Small intestine (tissue), 7 donors: ENCODE measurements around the gene MAGI1. TPM values are rescaled to one million over a fixed set of nuclear protein-coding genes. Genes with fewer than 3 reads are reported as not detected.
"Not testable (repeated sequence)": the region's sequence is repeated elsewhere in the genome, so short reads cannot be mapped to it uniquely, and the experiment has no call there.

Source experiments
- DNase-seq, 2 donors: peaks; one replicate each; pipeline versions ENCODE4 v3.0.0 to v3.0.0-alpha.2; 2013
- FAIRE-seq: peaks from 2 replicates; lab custom pipeline; 2012; peaks lifted over from hg19 to GRCh38; lab: Jason Lieb, UNC
- H3K27ac ChIP-seq, 3 donors: one replicate each; pipeline ENCODE4 v1.5.1; 2013; ENCODE audit warnings: low read length in 2 of 3, mild to moderate bottlenecking in 2 of 3, control low read depth in 1 of 3, inconsistent platforms in 1 of 3, low read depth in 1 of 3, moderate library complexity in 1 of 3
- H3K27me3 ChIP-seq, 3 donors: one replicate each; pipeline ENCODE4 v1.6.1; 2013; ENCODE audit warnings: low read length in 3 of 3, inconsistent platforms in 1 of 3; ENCODE audit not compliant: control insufficient read depth in 3 of 3, insufficient read depth in 3 of 3
- H3K36me3 ChIP-seq, 3 donors: one replicate each; pipeline ENCODE4 v1.6.1; 2013; ENCODE audit warnings: low read length in 3 of 3, inconsistent platforms in 1 of 3, low read depth in 1 of 3, mild to moderate bottlenecking in 1 of 3, moderate library complexity in 1 of 3; ENCODE audit not compliant: control insufficient read depth in 3 of 3, insufficient read depth in 2 of 3
- H3K4me1 ChIP-seq, 3 donors: one replicate each; pipeline ENCODE4 v1.6.1; 2013; ENCODE audit warnings: low read length in 2 of 3, inconsistent platforms in 1 of 3, low read depth in 1 of 3, mild to moderate bottlenecking in 1 of 3, moderate library complexity in 1 of 3; ENCODE audit not compliant: control insufficient read depth in 3 of 3, insufficient read depth in 2 of 3
- H3K4me3 ChIP-seq, 3 donors: one replicate each; pipeline ENCODE4 v1.5.1; 2013; ENCODE audit warnings: low read length in 3 of 3, control low read depth in 1 of 3, inconsistent platforms in 1 of 3, low read depth in 1 of 3, mild to moderate bottlenecking in 1 of 3, moderate library complexity in 1 of 3
- H3K9me3 ChIP-seq, 2 donors: one replicate each; pipeline ENCODE4 v1.6.1; 2013; ENCODE audit warnings: low read depth in 1 of 2, low read length in 1 of 2; ENCODE audit not compliant: control insufficient read depth in 2 of 2, insufficient read depth in 1 of 2
- WGBS, 3 donors: extraction: QIAGEN DNeasy Blood & Tissue Kit; methylation state at CpG; one replicate each; pipeline ENCODE4 v1.1.7; 2013; 5-methylcytosine and 5-hydroxymethylcytosine counted together
- polyA plus RNA-seq, 4 donors: library from polyadenylated mRNA; stranded (reverse) in 3 of 4; unstranded in 1 of 4; fragments of 200-250 nt in 3 of 4; fragments of 120-200 nt in 1 of 4; gene quantifications; one replicate each; pipeline versions ENCODE4 v1.2.1 to v1.2.3, GENCODE V29; 2013
- donor health status: healthy with polysubstance abuse.
- donor health status: control.
- donor health status: control.
- donor health status: Bipolar disorder and iron deficiency.
- donor health status: healthy.

The MAGI1 gene
- polyA plus RNA-seq, 4 donors = 10.0 to 35.1 (median 12.6) TPM

DNA sequence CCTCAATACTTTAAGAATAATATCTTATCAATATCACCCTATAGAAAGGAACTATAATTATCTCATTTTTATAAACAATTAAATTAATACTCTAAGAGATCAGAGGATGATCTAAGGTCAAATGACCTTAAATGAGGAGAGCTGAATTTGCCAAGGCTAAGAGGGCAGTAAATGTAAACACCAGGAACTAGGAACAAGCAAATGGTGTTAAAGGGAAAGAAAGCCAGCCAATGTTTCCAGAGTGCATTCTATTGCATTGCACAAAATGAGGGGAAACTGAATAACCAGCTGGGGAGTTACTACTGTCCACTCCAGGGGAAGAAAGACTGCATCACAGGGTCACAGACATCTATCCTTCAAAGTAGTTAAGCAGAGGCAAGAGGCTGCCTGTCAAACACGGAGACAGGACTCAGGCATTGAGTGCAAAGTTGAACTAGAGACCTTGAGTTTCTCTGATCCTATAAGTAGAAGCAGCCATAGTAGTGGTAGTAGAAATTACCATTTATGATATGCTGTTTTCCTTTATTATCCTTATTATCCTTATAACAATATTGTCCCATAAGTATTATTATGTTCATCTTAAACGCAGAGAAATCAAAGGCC, 466.4 kb downstream of the MAGI1 start:
- H3K4me1 ChIP-seq = no peaks in the 10 kb centered on the region
- DNase-seq = no peak
- no peak for FAIRE-seq
- H3K9me3 ChIP-seq = no peaks in the 10 kb centered on the region
- no peak overlapping the region for H3K4me3 ChIP-seq
- no peaks in the 10 kb centered on the region for H3K27me3 ChIP-seq
- 71 to 84% (median 84%) methylated on average over 2 of the region's 2 CpGs for WGBS, 3 donors
- no peaks in the 10 kb centered on the region for H3K36me3 ChIP-seq
- no peak overlapping the region for H3K27ac ChIP-seq

- Histone ChIP-seq H3K4me1 (no peaks in the 10 kb centered on the region), H3K4me3 (no peak overlapping the region), H3K27me3 (no peaks in the 10 kb centered on the region), H3K27ac (no peak overlapping the region), H3K36me3 (no peaks in the 10 kb centered on the region), H3K9me3 (no peaks in the 10 kb centered on the region)
- WGBS, 3 donors = 91 to 97% (median 92%) methylated on average over 3 of the region's 3 CpGs
- FAIRE-seq = no peak
- DNase-seq = no peak
These were observed 468.8 kb downstream of the MAGI1 start for GRCh38 chr3:65569845-65570405.

DNA sequence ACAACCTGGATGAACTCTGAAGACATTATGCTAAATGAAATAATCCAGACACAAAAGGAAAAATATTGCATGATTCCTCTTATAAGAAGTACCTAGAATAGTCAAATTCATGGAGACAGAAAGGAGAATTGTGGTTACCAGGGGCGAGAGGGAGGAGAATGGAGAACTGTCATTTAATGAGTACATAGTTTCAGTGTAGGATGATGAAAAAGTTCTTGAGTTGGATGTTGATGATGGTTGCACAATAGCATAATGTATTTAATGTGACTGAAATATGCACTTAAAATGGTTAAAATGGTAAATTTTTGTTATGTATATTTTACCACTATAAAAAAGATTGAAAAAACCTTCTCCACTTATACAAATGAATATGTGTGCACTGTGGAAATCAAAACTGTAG, 469.6 kb downstream of the MAGI1 start:
- Histone ChIP-seq H3K27ac (no peak overlapping the region), H3K27me3 (no peaks in the 10 kb centered on the region), H3K4me1 (no peaks in the 10 kb centered on the region), H3K36me3 (no peaks in the 10 kb centered on the region), H3K4me3 (no peak overlapping the region), H3K9me3 (no peaks in the 10 kb centered on the region)
- FAIRE-seq (no peak), DNase-seq (no peak)
- 80 to 88% (median 83%) methylated on average over 1 of the region's 1 CpG for WGBS, 3 donors

GRCh38 chr3:65568497-65568896, 470.2 kb downstream of the MAGI1 start:
- Histone ChIP-seq H3K27me3 (no peaks in the 10 kb centered on the region), H3K36me3 (no peaks in the 10 kb centered on the region), H3K27ac (no peak overlapping the region), H3K9me3 (no peaks in the 10 kb centered on the region), H3K4me1 (no peaks in the 10 kb centered on the region), H3K4me3 (no peak overlapping the region)
- 90 to 95% (median 94%) methylated on average over 3 of the region's 3 CpGs for WGBS, 3 donors
- DNase-seq (no peak), FAIRE-seq (no peak)

DNA sequence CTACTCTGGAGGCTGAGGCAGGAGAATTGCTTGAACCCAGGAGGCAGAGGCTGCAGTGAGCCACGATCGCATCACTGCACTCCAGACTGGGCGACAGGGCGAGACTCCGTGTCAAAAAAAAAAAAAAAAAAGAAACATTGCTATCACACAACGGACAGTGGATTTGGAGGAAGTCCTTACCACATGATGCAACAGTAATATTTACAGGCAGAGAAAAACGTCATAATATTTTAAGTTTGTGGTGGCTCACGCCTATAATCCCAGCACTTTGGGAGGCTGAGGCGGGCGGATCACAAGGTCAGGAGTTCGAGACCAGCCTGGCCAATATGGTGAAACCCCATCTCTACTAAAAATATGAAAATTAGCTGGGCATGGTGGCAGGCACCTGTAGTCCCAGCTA, 473.0 kb downstream of the MAGI1 start:
- not testable (repeated sequence) for H3K27ac ChIP-seq, H3K4me1 ChIP-seq, H3K4me3 ChIP-seq, FAIRE-seq, H3K27me3 ChIP-seq, H3K36me3 ChIP-seq, DNase-seq, H3K9me3 ChIP-seq
- WGBS, 3 donors = 93 to 96% (median 94%) methylated on average over 11 of the region's 11 CpGs

GRCh38 chr3:65564483-65564882, 474.2 kb downstream of the MAGI1 start:
- H3K4me3 ChIP-seq = no peak overlapping the region
- 89 to 96% (median 90%) methylated on average over 3 of the region's 3 CpGs for WGBS, 3 donors
- no peak overlapping the region for H3K27ac ChIP-seq
- no peak for FAIRE-seq
- H3K27me3 ChIP-seq = no peaks in the 10 kb centered on the region
- no peak for DNase-seq
- no peaks in the 10 kb centered on the region for H3K36me3 ChIP-seq
- no peaks in the 10 kb centered on the region for H3K9me3 ChIP-seq
- H3K4me1 ChIP-seq = peaks cover 0 to 4% (median 0%) of the 10 kb centered on the region in 3 donors

DNA sequence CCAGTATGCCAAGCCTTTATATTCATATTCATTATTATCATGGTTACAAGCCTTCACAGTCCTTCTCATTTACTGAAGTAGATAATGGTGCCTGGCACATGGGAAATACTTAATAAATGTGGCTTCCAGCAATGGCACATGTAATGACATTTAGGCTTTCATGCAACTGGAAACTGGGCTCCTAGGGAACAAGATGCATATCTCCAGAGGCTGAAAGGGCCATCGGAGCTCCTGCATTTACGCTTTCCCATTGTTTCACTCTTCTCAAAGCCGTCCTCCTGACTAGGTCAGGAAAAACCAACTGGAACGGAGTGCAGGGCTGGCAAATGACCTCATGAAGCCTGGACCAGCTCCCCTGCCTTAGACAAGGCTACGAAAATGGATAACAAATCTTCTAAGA, 474.9 kb downstream of the MAGI1 start:
- no peaks in the 10 kb centered on the region for H3K27me3 ChIP-seq
- no peaks in the 10 kb centered on the region for H3K36me3 ChIP-seq
- peaks cover 0 to 4% (median 0%) of the 10 kb centered on the region in 3 donors for H3K4me1 ChIP-seq
- 79 to 95% (median 86%) methylated on average over 5 of the region's 5 CpGs for WGBS, 3 donors
- no peaks in the 10 kb centered on the region for H3K9me3 ChIP-seq
- no peak for FAIRE-seq
- H3K4me3 ChIP-seq = no peak overlapping the region
- H3K27ac ChIP-seq = no peak overlapping the region
- DNase-seq = no peak

DNA sequence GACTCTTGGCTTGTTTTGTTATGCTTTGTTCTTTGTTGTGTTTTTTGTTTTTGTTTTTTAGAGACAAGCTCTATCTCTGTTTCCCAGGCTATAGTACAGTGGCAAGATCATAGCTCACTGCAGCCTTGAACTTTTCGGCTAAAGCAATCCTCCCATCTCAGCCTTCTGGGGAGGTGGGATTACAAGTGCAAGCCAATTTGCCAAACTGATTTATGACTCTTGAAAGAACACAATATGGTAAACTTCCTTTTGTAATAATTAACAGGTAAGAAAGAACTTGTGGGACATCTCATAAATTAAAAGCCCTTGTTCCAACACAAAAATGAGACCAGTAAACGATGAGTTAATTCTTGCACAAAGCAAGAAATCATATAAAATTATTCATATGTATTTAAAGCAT, 476.3 kb downstream of the MAGI1 start:
- Histone ChIP-seq H3K4me3 (no peak overlapping the region), H3K36me3 (no peaks in the 10 kb centered on the region), H3K9me3 (no peaks in the 10 kb centered on the region), H3K27me3 (no peaks in the 10 kb centered on the region), H3K27ac (no peak overlapping the region), H3K4me1 (peaks cover 0 to 4% (median 0%) of the 10 kb centered on the region in 3 donors)
- 70 to 80% (median 73%) methylated on average over 2 of the region's 2 CpGs for WGBS, 3 donors
- DNase-seq = no peak
- FAIRE-seq = no peak

DNA sequence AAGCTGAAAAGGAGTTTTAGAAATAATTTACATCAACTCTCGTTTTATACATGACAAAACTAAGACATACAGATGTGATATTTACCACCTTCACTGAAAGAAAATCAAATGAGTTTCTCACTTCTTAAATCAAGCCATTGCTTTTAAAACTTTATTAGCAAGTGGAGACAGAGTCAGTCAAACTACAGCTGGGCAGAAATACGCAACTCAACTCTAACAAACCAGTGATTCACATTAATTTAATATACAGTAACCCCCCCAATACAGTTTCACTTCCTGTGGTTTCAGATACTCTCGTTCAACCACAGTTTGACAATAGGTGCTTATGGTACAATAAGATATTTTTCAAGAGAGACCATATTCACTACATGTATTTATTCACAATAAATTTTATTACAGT, 477.1 kb downstream of the MAGI1 start:
- no peak for DNase-seq
- no peak overlapping the region for H3K27ac ChIP-seq
- peaks cover 0 to 4% (median 0%) of the 10 kb centered on the region in 3 donors for H3K4me1 ChIP-seq
- 70 to 87% (median 77%) methylated on average over 3 of the region's 3 CpGs for WGBS, 3 donors
- H3K9me3 ChIP-seq = no peaks in the 10 kb centered on the region
- no peaks in the 10 kb centered on the region for H3K27me3 ChIP-seq
- FAIRE-seq = no peak
- no peaks in the 10 kb centered on the region for H3K36me3 ChIP-seq
- no peak overlapping the region for H3K4me3 ChIP-seq
